GM18499 (cell line): ENCODE measurements around the gene C14orf119.

Source experiments
- ATAC-seq: cut with Tn5 transposase; IDR thresholded peaks from one replicate; pipeline ENCODE4 v1.9.1; 2021; ENCODE audit warnings: moderate number of reproducible peaks; ENCODE audit not compliant: insufficient read depth, unreplicated experiment

Gene C14orf119

DNA sequence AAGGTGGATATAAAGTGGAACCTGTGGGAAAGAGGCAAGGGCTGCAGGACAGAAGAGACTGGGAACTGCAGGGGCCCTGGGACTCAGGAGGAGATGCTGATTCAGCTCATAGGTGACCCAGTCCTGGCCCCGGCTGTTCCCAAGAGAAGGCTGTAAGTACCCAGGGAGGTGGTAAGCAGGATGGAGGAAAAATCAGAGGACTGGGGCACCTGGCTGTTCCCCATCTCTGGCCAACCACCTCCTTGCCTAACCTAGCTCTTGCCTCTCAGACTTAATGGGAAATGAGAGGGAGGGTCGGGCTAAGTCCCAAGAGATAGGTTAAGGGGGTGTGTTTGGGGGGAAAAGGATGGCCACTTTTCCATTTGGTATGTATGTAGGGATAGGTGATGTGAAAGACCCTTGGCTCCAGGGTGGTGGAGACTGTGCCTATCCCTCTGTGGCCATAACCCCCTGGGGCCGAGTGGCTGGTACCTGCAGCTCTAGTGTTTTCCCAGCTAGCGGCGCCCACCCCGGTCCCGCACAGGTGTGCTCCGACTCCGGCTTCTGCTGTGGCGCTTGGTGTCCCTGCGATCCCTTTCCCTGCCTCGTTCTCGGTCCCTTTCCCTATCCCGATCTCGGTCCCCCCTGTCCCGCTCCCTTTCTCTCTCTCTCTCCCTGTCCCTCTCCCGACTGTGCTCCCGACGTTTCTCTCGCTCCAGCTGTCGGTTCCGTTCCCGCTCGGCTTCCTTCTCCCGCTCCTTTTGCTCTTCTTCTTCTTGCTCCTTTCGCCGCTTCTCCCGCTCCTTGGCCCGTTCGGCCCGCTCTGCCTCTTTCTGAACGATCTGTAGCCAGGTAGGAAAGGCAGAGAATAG, 36.4 kb upstream of the C14orf119 start:
- no peak for ATAC-seq

DNA sequence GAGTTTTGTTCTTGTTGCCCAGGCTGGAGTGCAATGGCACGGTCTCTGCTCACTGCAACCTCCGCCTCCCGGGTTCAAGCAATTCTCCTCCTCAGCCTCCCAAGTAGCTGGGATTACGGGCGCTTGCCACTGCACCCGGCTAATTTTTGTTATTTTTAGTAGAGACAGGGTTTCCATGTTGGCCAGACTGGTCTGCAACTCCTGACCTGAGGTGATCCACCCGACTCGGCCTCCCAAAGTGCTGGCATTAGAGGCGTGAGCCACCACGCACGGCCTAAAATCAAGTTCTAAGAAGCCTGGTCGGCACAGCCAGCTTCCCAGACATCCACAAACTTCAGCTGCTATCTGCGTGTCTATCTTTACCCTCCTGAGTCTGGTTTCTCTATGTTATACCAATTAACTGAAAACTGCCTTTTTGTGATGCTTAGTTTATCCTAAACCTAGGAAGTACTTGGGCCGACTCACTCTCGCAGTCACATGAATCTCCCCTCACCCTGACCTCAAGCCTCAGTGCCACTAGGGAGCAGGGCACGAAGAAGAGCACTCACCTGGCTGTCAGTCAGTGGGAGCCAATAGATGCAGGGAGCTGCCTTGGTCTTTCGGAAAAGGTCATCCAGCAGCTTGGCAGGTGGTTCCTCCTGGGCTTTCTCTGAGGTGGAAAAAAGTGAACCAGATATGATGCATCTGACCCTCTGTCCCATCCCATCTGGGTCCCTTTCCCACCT, 34.6 kb upstream of the C14orf119 start:
- no peak for ATAC-seq

DNA sequence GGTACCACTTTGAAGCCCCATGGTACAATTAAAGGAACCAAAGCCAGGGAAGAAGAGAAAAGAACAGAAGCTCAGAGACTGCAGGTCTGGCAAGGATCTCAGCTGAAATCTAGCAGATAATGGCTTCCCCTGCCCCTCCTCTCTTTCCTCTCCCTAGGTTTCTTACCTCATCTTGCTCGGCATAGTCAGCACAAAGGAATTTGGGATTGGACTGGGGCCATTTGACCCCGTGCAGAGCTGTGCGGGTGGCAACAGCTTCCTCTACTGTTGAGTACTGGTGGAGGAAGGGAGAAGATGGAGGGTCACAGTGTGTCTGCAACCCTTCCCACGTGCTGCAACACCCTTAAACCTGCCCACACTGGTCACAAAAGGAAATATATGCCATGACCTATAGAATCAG, 33.3 kb upstream of the C14orf119 start:
- ATAC-seq = no peak

DNA sequence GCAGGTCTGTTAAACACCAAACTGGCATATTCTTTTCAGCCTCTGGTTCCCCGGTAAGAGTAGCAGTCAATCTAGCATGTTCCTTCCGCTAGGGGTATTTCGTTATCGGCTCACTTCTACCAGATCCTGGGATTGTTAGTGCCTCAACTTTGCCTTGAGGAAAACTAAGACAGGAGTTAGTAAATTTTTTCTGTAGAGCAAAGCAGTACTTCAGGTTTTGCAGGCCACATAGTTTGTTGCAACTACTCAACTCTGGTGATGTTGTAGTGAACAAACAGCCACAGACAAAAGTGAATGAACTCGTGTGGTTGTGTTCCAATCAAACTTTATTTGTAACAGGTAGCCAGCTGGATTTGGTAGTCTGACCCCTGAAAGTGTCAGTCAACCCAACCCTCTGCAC, 31.7 kb upstream of the C14orf119 start:
- no peak for ATAC-seq

DNA sequence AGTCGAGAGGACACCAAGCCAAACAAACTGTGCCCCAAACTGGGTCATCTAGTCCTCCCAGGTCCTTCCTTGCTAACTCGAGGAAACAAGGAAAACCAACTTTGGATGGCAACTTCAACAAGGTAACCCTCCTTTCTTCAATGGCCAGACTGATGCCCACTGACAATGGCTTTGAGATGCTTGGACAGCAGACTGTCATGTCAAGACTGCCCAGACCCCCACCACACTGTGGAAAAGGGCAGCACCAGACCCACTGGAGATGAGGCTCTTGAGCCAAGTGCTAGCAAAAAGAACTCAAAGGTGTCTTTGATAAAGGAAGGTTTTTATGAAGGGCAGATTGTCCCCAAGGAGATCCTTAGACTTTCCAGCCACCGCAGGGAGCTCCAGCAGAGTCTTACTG, 28.9 kb upstream of the C14orf119 start:
- no peak for ATAC-seq

DNA sequence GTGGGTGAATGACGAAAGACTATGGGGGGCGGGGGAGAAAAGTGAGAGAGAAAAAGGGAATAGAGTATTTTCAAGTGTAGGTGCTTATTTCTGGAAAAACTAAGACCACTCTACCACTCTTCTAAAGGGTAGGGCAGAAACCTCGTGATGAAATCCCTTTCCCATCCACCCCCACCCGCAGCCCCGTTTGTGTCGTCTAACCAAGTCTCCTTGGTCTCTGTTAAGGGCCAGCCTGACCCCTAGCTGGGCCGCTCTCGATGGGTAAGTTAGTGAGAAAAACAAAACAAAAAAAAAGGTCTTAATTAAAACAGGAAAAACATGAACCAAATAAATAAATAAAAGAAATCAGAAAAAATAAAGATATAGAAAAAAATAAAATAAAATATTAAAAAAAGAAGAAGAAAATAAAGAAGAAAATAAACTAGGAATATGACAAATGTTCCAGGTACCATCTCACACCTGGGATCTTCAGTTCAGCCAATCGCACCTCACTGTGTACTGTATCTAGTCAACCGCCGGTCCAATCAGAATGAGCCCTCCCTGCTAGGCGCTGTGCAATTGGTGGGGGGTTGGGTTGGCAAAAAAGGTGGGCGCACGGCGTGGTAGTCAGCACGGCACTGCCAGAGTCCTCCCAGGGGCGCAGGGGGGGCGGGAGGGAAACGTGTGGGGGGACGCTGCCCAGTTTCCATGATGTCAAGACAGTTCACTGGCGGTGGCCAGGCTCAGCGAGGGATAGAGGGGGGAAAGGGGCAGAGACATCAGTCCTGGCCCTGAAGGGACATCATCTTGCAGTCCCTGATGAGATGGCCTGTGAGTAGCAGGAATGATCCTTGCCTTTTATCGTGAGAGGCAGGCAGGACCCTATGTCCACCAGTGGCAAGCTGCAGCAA, 28.2 kb upstream of the C14orf119 start:
- no peak for ATAC-seq

DNA sequence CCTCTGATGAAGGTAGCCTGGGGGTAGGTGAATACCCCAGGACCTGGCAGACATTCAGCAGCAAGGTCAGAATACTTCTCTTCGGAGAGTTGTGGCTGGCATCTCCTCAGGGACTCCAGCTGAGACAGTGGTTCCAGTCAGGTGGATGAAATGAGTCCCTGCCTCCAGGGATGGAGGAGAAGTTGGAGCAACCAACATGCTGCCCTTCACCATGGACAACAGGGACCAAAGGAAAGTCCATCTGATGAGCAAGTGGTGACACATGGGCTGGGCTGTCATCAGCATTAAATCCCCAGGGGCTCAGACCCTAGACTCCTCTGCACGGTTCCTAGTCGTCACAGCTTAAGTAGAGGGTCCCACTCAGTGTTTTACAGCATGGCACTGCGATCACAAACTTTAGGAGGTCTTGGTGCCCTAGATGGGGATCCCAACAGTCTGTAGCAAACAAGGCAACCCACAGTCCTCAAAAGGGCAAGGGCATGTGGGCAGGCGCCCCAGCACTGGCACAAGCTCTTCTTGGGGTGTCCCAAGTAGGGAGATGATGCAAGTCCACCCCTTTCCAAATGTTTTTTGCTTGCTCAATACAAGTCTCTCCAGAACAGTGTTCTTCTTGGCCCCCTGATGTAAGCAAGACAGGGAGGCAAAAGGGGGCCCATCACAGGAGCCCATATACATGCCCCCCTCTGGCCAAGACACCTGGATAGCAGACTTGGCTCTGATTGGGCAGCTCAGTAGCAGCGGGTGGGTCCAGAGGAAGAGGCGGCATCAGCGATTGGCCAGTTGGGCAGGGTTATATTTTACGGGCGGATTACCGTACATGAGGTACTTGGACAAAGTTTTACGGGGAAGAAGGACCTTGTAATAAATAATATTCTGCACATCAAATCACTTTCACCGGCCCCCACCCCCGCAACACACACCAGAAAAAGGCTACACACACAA, 27.2 kb upstream of the C14orf119 start:
- no peak for ATAC-seq

DNA sequence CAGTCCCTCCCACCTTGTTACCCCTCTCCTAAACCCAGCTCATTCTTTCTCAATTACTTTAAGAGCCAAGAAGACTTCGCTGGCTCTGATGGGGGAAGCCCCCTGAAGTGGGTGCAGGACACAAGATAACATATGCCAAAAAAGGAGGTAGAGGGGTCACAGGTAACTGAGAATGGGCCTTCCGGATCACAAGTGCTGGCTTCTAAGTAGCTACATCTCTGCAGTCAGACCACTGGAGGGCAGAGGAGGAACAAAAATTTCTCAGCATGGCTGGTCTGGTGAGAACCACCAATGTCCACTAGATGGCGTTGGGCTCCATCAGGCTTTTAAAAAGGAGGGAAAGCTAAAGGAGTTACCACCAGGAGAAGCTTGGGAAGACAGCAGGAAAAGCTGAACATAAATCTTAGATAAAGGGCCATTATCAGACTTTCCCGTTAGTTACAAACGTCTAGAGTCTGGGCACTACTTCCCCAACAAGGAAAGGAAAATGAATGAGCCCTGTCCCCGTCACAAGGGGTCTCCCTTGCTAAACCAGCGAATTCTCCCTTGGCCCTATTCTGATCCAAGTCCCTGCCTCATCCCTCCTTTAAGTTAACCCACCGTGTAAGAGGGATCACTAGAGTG, 26.4 kb upstream of the C14orf119 start:
- peak; percentile 42 for ATAC-seq

DNA sequence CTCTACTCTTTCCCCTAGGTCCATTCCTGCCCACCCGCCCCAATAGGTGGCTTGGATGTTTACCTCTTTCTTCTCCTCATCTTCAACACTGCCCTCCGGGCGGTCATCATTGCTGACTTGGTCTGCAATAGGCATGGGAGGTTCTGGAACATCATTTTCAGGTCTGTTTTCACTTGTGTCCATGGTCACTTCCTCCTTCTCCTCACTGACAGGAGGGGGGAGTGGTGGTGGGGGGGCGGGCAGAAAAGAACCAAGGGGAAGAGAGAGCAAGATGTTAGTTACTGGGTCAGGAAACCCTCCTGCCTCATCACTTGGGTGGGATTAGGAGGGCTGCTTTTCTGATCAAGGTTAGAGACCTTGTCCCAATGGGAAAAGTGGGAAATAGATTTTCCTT, 25.9 kb upstream of the C14orf119 start:
- ATAC-seq = no peak

DNA sequence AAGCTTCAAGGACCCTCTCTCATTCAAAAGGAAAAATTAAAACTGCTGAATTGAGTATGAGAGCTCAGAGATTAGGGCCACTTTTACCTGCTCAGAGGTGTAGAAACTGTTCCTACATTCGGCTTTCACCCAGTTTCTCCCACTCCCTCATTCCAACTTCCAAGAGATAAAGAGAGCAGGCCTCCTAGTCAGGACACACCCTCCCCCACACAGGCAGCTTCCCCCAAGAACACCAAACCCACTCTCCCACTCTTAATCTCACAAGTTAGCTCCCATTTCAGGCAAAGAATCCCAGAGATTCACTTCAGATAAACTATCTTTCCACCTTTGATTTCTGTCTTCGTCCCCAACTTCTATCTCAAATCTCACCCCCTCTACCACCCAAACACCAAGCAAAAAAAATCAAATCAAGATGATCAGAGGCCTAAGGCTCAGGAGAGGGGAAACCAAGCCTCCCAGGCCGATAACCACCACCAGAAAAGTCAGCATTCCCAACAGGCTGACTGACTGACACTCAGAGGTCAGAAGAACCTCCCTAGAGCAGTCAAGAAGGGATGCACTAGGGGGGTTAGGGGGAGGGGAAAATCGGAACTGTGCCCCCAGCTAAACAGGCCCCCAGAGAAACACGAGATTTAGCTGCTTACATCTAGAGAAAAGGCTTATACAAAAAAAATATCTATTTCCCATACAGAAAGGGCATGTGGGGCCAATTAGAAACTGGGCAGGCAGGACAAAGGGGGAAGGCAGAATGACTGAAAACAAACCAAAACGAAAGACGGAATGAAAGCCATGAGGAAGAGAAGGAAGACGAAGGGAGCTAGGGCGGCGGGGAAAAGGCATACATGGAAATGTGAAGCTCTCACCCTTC, 24.8 kb upstream of the C14orf119 start:
- ATAC-seq = no peak

DNA sequence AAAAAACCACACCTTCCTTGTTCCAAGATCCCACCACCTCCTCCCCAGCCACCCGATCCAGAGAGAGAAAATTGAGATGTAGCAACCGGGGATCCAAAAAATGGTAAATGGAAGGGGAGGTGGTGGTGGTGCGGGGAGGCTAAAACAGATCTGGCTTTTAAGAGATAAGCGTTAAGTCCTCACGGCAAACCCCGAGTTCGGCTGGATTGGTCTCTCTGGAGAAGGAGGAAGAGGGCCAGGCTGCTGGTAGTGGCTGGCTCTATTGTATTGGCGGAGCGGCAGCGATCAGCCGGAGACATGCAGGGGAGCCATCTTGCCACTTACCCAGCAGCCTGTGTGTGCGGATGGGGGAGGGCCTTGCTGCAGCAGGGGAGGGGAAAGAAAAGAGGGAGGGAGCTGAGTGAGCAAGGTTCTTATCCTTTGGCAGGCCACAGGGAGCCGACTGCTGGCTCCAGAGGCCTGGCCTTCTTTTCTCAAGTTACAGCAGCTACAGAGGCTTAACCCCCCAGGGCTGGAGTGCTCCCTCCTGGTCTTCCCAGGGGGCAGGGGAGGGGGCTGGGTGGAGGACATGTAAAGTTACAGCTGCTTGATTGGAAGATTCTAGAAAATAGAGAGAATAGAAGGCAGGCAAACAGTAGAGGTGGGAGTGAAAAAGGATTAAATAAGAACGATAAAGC, 23.9 kb upstream of the C14orf119 start:
- ATAC-seq = peak; percentile 72

DNA sequence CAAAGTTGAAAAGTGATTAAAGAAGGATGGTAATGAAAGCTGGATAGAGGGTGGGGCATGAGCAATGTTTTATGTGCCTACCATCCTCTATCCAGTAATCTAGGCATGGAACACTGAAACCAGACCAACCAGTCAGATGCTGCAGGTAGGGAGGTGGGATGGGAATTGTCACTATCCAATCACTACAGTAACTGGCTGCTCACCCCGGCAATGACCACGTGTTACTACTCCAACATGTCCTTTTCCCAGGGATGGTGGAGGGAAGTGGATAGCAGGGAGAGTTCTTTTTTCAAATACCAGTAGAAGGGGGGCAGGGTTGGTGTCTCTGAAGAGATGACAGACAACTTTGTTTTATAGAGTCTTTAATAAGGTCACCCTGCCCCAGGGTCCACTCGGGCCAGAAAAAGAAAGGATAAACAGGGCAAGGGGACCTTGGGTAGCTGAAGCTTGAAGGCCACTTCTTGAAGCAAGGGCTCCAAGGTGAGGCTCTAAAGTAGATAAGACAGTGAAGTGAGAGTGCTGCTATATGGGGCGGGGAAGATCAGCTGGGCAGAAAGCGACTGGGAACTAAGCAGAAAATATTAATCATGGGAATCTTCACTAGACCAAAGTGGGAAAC, 23.3 kb upstream of the C14orf119 start:
- no peak for ATAC-seq

DNA sequence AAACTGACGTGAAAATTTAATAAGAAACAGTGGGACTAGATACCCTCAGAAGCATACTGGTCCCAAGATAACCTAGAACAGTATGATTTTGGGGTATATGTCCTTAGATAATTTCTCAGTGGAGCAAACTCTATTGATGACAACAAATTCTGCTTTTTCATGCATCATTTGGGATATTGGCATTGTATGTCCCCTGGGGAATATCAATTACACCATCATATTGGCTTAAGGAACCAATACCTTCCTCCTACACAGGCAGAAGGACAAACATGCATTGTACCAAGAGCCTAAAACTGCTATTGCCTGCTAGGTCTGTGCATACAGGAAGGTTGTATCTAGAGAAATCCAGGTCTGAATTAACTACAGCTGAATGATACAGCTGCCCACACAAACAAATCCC, 20.4 kb upstream of the C14orf119 start:
- no peak for ATAC-seq

DNA sequence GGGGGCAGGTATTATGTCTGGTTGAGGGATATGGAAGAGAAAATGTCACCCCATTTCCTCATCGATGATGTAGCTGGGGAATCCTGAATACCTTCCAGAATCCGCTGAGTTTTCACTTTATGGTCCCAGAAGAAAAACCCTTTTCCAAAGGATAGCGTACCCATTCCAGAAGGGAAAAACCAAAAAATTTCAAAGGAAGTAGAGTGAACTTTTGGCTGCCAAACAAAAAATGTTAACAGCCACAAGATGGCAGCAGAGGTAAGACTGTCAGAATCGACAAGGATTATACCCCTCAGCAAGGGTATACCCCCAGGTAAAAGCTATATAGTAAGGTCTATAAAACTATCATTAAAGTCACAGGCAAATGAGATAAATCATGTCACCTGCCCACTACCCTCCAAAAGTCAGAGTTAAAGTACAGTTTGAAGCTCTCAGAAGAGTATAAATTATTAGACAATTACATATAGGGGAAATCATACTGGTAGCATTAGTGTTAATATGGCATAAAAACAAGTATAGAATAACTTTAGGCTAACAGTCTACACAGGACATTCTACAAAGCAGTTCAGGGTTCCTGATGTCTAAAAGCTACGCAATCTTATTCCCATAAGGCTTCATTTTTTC, 18.4 kb upstream of the C14orf119 start:
- no peak for ATAC-seq

DNA sequence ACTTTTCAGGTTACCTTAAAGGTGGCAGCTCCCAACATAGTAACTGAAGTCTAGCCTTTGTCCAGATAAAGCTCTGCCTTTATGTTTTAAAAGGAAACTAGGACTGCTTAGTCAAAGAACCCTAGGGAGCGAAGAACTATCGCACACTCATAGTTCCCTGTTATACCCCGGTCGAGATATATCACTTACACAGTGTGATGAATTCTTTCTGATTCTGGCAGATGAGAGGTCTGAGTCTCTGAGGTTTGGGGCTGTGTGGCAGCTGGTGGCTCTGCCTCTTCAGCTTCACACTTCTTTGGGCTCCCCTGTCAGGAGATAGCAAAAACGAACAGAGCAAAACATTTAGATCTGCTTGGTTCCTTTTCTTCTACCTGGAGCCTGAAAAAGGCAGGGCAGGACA, 17.3 kb upstream of the C14orf119 start:
- ATAC-seq = no peak

DNA sequence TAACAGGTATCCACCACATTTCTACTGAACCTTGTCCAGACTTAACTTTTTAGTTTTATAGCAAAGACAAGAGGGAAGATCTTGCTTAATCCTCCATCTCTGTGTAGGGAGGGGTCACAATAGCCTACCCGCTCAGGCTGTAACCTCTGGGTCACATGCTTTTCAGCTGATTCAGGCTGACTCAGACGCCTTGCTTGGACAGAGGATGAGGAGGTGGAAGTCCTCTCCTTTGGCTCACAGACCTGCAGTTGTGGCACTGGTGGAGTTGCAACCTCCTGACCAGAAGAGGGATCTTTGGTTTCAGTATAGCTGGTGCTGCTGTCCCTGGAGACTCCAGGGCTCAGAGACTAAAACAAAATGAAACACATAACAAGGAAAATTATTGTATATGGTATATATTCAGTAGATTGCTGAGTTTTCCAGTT, 16.6 kb upstream of the C14orf119 start:
- no peak for ATAC-seq

DNA sequence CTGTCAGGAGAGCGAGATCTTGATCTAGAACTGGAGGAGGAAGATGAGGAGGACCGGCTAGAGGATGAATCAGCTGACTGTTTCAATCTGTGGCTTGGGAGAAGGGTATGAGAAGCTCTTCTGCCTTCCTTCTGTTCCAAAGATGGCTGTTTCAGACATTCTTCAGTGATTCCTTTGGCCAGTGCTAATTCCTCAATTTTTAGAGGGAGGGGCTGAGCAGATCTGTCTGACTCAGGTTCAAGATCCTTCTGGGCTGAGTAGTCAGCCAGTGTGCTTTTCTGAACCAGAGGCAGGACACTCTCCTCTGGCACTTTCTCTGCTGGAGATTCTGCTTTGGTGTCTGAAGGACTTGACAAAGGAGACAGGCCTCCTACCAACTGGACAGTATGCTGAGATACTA, 15.6 kb upstream of the C14orf119 start:
- ATAC-seq = no peak
